ENCODE results near the gene BRI3BP. TPM values are rescaled to one million over a fixed set of nuclear protein-coding genes. Genes with fewer than 3 reads are reported as not detected.

BRI3BP gene
- total RNA-seq, 1 donor from 2014 or later: 11.6 TPM

- no peak for TF ChIP-seq CTCF (IDR thresholded peaks at IDR 0.05; ENCODE audit: insufficient read depth, low read length, severe bottlenecking)
- H3K27me3 ChIP-seq (ENCODE audit: control insufficient read depth, insufficient read depth, low read length): no peaks in the 10 kb centered on the region
- FAIRE-seq: no peak
- no peaks in the 10 kb centered on the region for H3K36me3 ChIP-seq (ENCODE audit: control insufficient read depth, insufficient read depth, low read length)
- H3K4me3 ChIP-seq (ENCODE audit: low read depth, low read length): peak overlapping the region; percentile 49
- peak; percentile 20 for DNase-seq (ENCODE audit: low read depth)
Measured at GRCh38 chr12:124994437-124994975, 1.1 kb downstream of the BRI3BP start.

GRCh38 chr12:124995200-124995961 is 1.9 kb downstream of the BRI3BP start:
- TF ChIP-seq CTCF (IDR thresholded peaks at IDR 0.05; ENCODE audit: insufficient read depth, low read length, severe bottlenecking): no peak
- DNase-seq (ENCODE audit: low read depth): no peak
- FAIRE-seq: no peak
- H3K4me3 ChIP-seq (ENCODE audit: low read depth, low read length): no peak overlapping the region
- no peaks in the 10 kb centered on the region for H3K36me3 ChIP-seq (ENCODE audit: control insufficient read depth, insufficient read depth, low read length)
- no peaks in the 10 kb centered on the region for H3K27me3 ChIP-seq (ENCODE audit: control insufficient read depth, insufficient read depth, low read length)

GRCh38 chr12:124998705-124999104 is 5.3 kb downstream of the BRI3BP start:
- no peak for FAIRE-seq
- no peak for TF ChIP-seq CTCF (IDR thresholded peaks at IDR 0.05; ENCODE audit: insufficient read depth, low read length, severe bottlenecking)
- H3K4me3 ChIP-seq (ENCODE audit: low read depth, low read length): no peak overlapping the region
- no peaks in the 10 kb centered on the region for H3K27me3 ChIP-seq (ENCODE audit: control insufficient read depth, insufficient read depth, low read length)
- no peak for DNase-seq (ENCODE audit: low read depth)
- H3K36me3 ChIP-seq (ENCODE audit: control insufficient read depth, insufficient read depth, low read length): peaks cover 1% of the 10 kb centered on the region

GRCh38 chr12:125001636-125002035 is 8.2 kb downstream of the BRI3BP start:
- TF ChIP-seq CTCF (IDR thresholded peaks at IDR 0.05; ENCODE audit: insufficient read depth, low read length, severe bottlenecking): no peak
- no peaks in the 10 kb centered on the region for H3K27me3 ChIP-seq (ENCODE audit: control insufficient read depth, insufficient read depth, low read length)
- FAIRE-seq (no peak), DNase-seq (ENCODE audit: low read depth) (no peak)
- no peak overlapping the region for H3K4me3 ChIP-seq (ENCODE audit: low read depth, low read length)
- H3K36me3 ChIP-seq (ENCODE audit: control insufficient read depth, insufficient read depth, low read length): peaks cover 1% of the 10 kb centered on the region

GRCh38 chr12:125003021-125003420 is 9.6 kb downstream of the BRI3BP start:
- FAIRE-seq (no peak), DNase-seq (ENCODE audit: low read depth) (no peak)
- Histone ChIP-seq H3K27me3 (ENCODE audit: control insufficient read depth, insufficient read depth, low read length) (no peaks in the 10 kb centered on the region), H3K36me3 (ENCODE audit: control insufficient read depth, insufficient read depth, low read length) (peaks cover 1% of the 10 kb centered on the region), H3K4me3 (ENCODE audit: low read depth, low read length) (no peak overlapping the region)
- TF ChIP-seq CTCF (IDR thresholded peaks at IDR 0.05; ENCODE audit: insufficient read depth, low read length, severe bottlenecking): no peak

Data from bronchial epithelial cell (primary cell).